Effector memory CD8-positive, alpha-beta T cell (primary cell): ENCODE data around the gene LIG4.
A peak's percentile ranks its signal among the peaks of the same experiment; 100 is the strongest.
"Not testable (repeated sequence)": the region's sequence is repeated elsewhere in the genome, so short reads cannot be mapped to it uniquely, and the experiment has no call there.

Source experiments
- ATAC-seq: fragments of 150-1000 bp; cut with Tn5 transposase; replicated peaks from 2 replicates; pipeline ENCODE4 v1.10.0; 2021; ENCODE audit warnings: mild to moderate bottlenecking, moderate library complexity
- DNase-seq, 3 experiments: peaks; one replicate each; pipeline ENCODE4 v3.0.0; 2021
- H3K27ac Mint-ChIP-seq, 2 donors: one replicate each; pipeline ENCODE4 v1.8.0; 2022; ENCODE audit warnings: mild to moderate bottlenecking in 2 of 2, mixed read lengths in 2 of 2, moderate library complexity in 2 of 2
- H3K27me3 Mint-ChIP-seq, 2 donors: one replicate each; pipeline ENCODE4 v1.8.0; 2022; ENCODE audit warnings: mixed read lengths in 2 of 2
- H3K36me3 Mint-ChIP-seq: one replicate; pipeline ENCODE4 v1.8.0; 2022; ENCODE audit warnings: mild to moderate bottlenecking, moderate library complexity, mixed read lengths; ENCODE audit not compliant: insufficient read depth
- H3K4me1 Mint-ChIP-seq, 2 donors: one replicate each; pipeline ENCODE4 v1.8.0; 2022; ENCODE audit warnings: low read depth in 2 of 2, mixed read lengths in 2 of 2
- H3K4me3 Mint-ChIP-seq, 2 donors: one replicate each; pipeline ENCODE4 v1.8.0; 2022; ENCODE audit warnings: mild to moderate bottlenecking in 2 of 2, mixed read lengths in 2 of 2, moderate library complexity in 2 of 2
- H3K9me3 Mint-ChIP-seq, 2 donors: one replicate each; pipeline ENCODE4 v1.8.0; 2022; ENCODE audit warnings: mixed read lengths in 2 of 2
- total RNA-seq, 9 experiments: gene quantifications; one replicate each; lab custom pipeline; 2026; lab: John Stamatoyannopoulos, UW

LIG4 gene
- total RNA-seq: 8.1 to 35.7 (median 32.6) reads per million in 9 experiments

- H3K27me3 Mint-ChIP-seq: no peaks in the 10 kb centered on the region
Measured at GRCh38 chr13:108215436-108215835, at the start of gene LIG4. TSS of gene LIG4 (minus strand) at chr13:108215536. CDS start at chr13:108211268, 4,268 bp downstream.

GRCh38 chr13:108263621-108264355, 48.5 kb upstream of the LIG4 start:
- ATAC-seq: no peak

More at GRCh38 chr13:108215436-108215835, at the start of gene LIG4:
- DNase-seq (peak; percentile 87 to 91 (median 90)), ATAC-seq (peak; percentile 71)
- Mint-ChIP-seq H3K27ac (peak within 1 kb of the TSS; percentile 69 to 82), H3K4me1 (peaks cover 21 to 47% of the 10 kb centered on the region in 2 donors), H3K36me3 (peaks cover 39% of the 10 kb centered on the region), H3K9me3 (no peaks in the 10 kb centered on the region), H3K4me3 (peak within 1 kb of the TSS; percentile 99)

GRCh38 chr13:108257248-108257647, 41.9 kb upstream of the LIG4 start:
- Mint-ChIP-seq H3K27ac (no peak overlapping the region), H3K27me3 (no peaks in the 10 kb centered on the region), H3K4me1 (no peaks in the 10 kb centered on the region), H3K9me3 (no peaks in the 10 kb centered on the region), H3K36me3 (no peaks in the 10 kb centered on the region), H3K4me3 (no peak overlapping the region)
- ATAC-seq (no peak), DNase-seq (no peak)

More at GRCh38 chr13:108263621-108264355, 48.5 kb upstream of the LIG4 start:
- no peaks in the 10 kb centered on the region for H3K9me3 Mint-ChIP-seq
- H3K27me3 Mint-ChIP-seq: no peaks in the 10 kb centered on the region
- H3K4me1 Mint-ChIP-seq: peaks cover 0 to 6% of the 10 kb centered on the region in 2 donors
- DNase-seq: no peak
- no peaks in the 10 kb centered on the region for H3K36me3 Mint-ChIP-seq
- no peak overlapping the region for H3K4me3 Mint-ChIP-seq
- H3K27ac Mint-ChIP-seq: no peak overlapping the region

GRCh38 chr13:108249150-108249549, 33.8 kb upstream of the LIG4 start:
- Mint-ChIP-seq H3K27me3 (no peaks in the 10 kb centered on the region), H3K9me3 (peaks cover 6 to 16% of the 10 kb centered on the region in 2 donors), H3K36me3 (peaks cover 3% of the 10 kb centered on the region), H3K27ac (no peak overlapping the region), H3K4me1 (no peaks in the 10 kb centered on the region), H3K4me3 (no peak overlapping the region)
- ATAC-seq: no peak
- DNase-seq: no peak

- Mint-ChIP-seq H3K36me3 (peaks cover 12% of the 10 kb centered on the region), H3K9me3 (no peaks in the 10 kb centered on the region), H3K4me3 (no peak overlapping the region), H3K27me3 (no peaks in the 10 kb centered on the region), H3K27ac (peak overlapping the region in 1 of 2 donors; percentile 44), H3K4me1 (peaks cover 21 to 53% of the 10 kb centered on the region in 2 donors)
- DNase-seq (no peak), ATAC-seq (no peak)
Measured at GRCh38 chr13:108230377-108230776, 15.0 kb upstream of the LIG4 start.

GRCh38 chr13:108227651-108228272, 12.4 kb upstream of the LIG4 start:
- H3K4me1 Mint-ChIP-seq: peaks cover 30 to 56% of the 10 kb centered on the region in 2 donors
- DNase-seq: peak; percentile 44 to 52 (median 45)
- no peak overlapping the region for H3K4me3 Mint-ChIP-seq
- H3K36me3 Mint-ChIP-seq: peaks cover 15% of the 10 kb centered on the region
- ATAC-seq: no peak
- no peaks in the 10 kb centered on the region for H3K9me3 Mint-ChIP-seq
- no peaks in the 10 kb centered on the region for H3K27me3 Mint-ChIP-seq
- H3K27ac Mint-ChIP-seq: no peak overlapping the region

- Mint-ChIP-seq H3K9me3 (no peaks in the 10 kb centered on the region), H3K4me1 (peaks cover 30 to 53% of the 10 kb centered on the region in 2 donors), H3K27ac (peak overlapping the region in 1 of 2 donors; percentile 14), H3K4me3 (peak overlapping the region in 1 of 2 donors; percentile 6), H3K36me3 (peaks cover 15% of the 10 kb centered on the region), H3K27me3 (no peaks in the 10 kb centered on the region)
- DNase-seq: no peak
- peak; percentile 53 for ATAC-seq
Measured at GRCh38 chr13:108226184-108226583, 10.8 kb upstream of the LIG4 start.

GRCh38 chr13:108225440-108225839, 10.1 kb upstream of the LIG4 start:
- Mint-ChIP-seq H3K4me1 (peaks cover 33 to 57% of the 10 kb centered on the region in 2 donors), H3K36me3 (peaks cover 15% of the 10 kb centered on the region), H3K9me3 (no peaks in the 10 kb centered on the region), H3K4me3 (peak overlapping the region; percentile 2 to 39), H3K27me3 (no peaks in the 10 kb centered on the region), H3K27ac (peak overlapping the region in 1 of 2 donors; percentile 14)
- DNase-seq: no peak
- ATAC-seq: peak; percentile 82

- no peaks in the 10 kb centered on the region for H3K9me3 Mint-ChIP-seq
- peaks cover 41 to 57% of the 10 kb centered on the region in 2 donors for H3K4me1 Mint-ChIP-seq
- no peak overlapping the region for H3K27ac Mint-ChIP-seq
- no peak overlapping the region for H3K4me3 Mint-ChIP-seq
- peaks cover 10% of the 10 kb centered on the region for H3K36me3 Mint-ChIP-seq
- DNase-seq (no peak), ATAC-seq (no peak)
- no peaks in the 10 kb centered on the region for H3K27me3 Mint-ChIP-seq
Measured at GRCh38 chr13:108223687-108224503, 8.6 kb upstream of the LIG4 start.

- H3K4me1 Mint-ChIP-seq: peaks cover 22 to 53% of the 10 kb centered on the region in 2 donors
- no peak for ATAC-seq
- H3K4me3 Mint-ChIP-seq: peak overlapping the region; percentile 99
- peak overlapping the region; percentile 97 to 99 for H3K27ac Mint-ChIP-seq
- H3K27me3 Mint-ChIP-seq: no peaks in the 10 kb centered on the region
- H3K36me3 Mint-ChIP-seq: peaks cover 32% of the 10 kb centered on the region
- no peak for DNase-seq
- H3K9me3 Mint-ChIP-seq: no peaks in the 10 kb centered on the region
Measured at GRCh38 chr13:108220041-108220440, 4.7 kb upstream of the LIG4 start.

- Mint-ChIP-seq H3K27me3 (no peaks in the 10 kb centered on the region), H3K36me3 (peaks cover 31% of the 10 kb centered on the region), H3K27ac (peak within 1 kb of the TSS; percentile 97 to 99), H3K4me1 (peaks cover 23 to 53% of the 10 kb centered on the region in 2 donors), H3K4me3 (peak within 1 kb of the TSS; percentile 99), H3K9me3 (no peaks in the 10 kb centered on the region)
- ATAC-seq (peak; percentile 77), DNase-seq (peak; percentile 84 to 88 (median 87))
Measured at GRCh38 chr13:108218044-108218974, 3.0 kb upstream of the LIG4 start, which contains the start of gene ABHD13. TSS of gene ABHD13 (plus strand) at chr13:108218392. CDS start at chr13:108229219, 10,827 bp downstream.

- not testable (repeated sequence) for H3K27me3 Mint-ChIP-seq, DNase-seq, ATAC-seq, H3K9me3 Mint-ChIP-seq
- Mint-ChIP-seq H3K27ac (peak overlapping the region; percentile 97 to 99), H3K4me1 (peaks cover 23 to 53% of the 10 kb centered on the region in 2 donors), H3K36me3 (peaks cover 31% of the 10 kb centered on the region), H3K4me3 (peak overlapping the region; percentile 99)
Measured at GRCh38 chr13:108217307-108218043, 2.1 kb upstream of the LIG4 start.
